HG03432 (cell line): ENCODE results near the gene CATSPERD.
A peak's percentile ranks its signal among the peaks of the same experiment; 100 is the strongest.
"Not testable (repeated sequence)": the region's sequence is repeated elsewhere in the genome, so short reads cannot be mapped to it uniquely, and the experiment has no call there.

Experiments
- ATAC-seq: cut with Tn5 transposase; IDR thresholded peaks from one replicate; pipeline ENCODE4 v1.9.1; 2021; ENCODE audit warnings: mild to moderate bottlenecking, moderate library complexity; ENCODE audit not compliant: unreplicated experiment

CATSPERD gene

GRCh38 chr19:5684694-5685430, 35.6 kb upstream of the CATSPERD start:
- ATAC-seq, result no peak

- no peak for ATAC-seq
Observed at GRCh38 chr19:5686326-5686646, 34.2 kb upstream of the CATSPERD start.

GRCh38 chr19:5686647-5687359, 33.6 kb upstream of the CATSPERD start:
- peak; percentile 51 for ATAC-seq

GRCh38 chr19:5687360-5688198, 32.9 kb upstream of the CATSPERD start:
- ATAC-seq, result no peak

- not testable (repeated sequence) for ATAC-seq
Observed at GRCh38 chr19:5688262-5688881, 32.1 kb upstream of the CATSPERD start.

- peak; percentile 42 for ATAC-seq
Observed at GRCh38 chr19:5690125-5690954, 30.1 kb upstream of the CATSPERD start, which contains the start of gene RPL36. Gene RPL36, plus strand, starts transcription at chr19:5690295. Its CDS starts 213 bp downstream, at chr19:5690508.

GRCh38 chr19:5690955-5691821, 29.2 kb upstream of the CATSPERD start:
- no peak for ATAC-seq

- ATAC-seq, result no peak
Observed at GRCh38 chr19:5691822-5692722, 28.4 kb upstream of the CATSPERD start.

- ATAC-seq, result no peak
Observed at GRCh38 chr19:5692723-5693194, 27.7 kb upstream of the CATSPERD start.

GRCh38 chr19:5693195-5694166, 27.0 kb upstream of the CATSPERD start:
- ATAC-seq, result no peak

- no peak for ATAC-seq
Observed at GRCh38 chr19:5694167-5694955, 26.1 kb upstream of the CATSPERD start.

GRCh38 chr19:5694956-5695648, 25.3 kb upstream of the CATSPERD start:
- no peak for ATAC-seq

GRCh38 chr19:5695649-5696195, 24.7 kb upstream of the CATSPERD start:
- no peak for ATAC-seq

GRCh38 chr19:5696196-5697021, 24.0 kb upstream of the CATSPERD start:
- ATAC-seq, result no peak
